ENCODE measurements around the gene CTNND2. TPM values are rescaled to one million over a fixed set of nuclear protein-coding genes. Genes with fewer than 3 reads are reported as not detected.

The CTNND2 gene
- total RNA-seq, 3 donors from 2014 or later (not counting 1 experiment from before 2014, with no cell fraction given): not detected

- ATAC-seq: no peak
- Histone ChIP-seq H3K27ac (ENCODE audit: low read length) (no peak overlapping the region), H3K4me3 (ENCODE audit: low read length) (no peak overlapping the region), H3K36me3 (ENCODE audit: control insufficient read depth, insufficient read depth, low read length) (no peaks in the 10 kb centered on the region), H3K9me3 (ENCODE audit: control insufficient read depth, insufficient read depth, low read length) (no peaks in the 10 kb centered on the region), H3K27me3 (ENCODE audit: control insufficient read depth, insufficient read depth, low read length) (no peaks in the 10 kb centered on the region), H3K4me1 (ENCODE audit: control insufficient read depth, insufficient read depth, low read length) (no peaks in the 10 kb centered on the region)
- no peak for TF ChIP-seq CTCF (IDR thresholded peaks at IDR 0.05)
- Mint-ChIP-seq H3K4me1 (no peaks in the 10 kb centered on the region), H3K9me3 (no peaks in the 10 kb centered on the region), H3K27me3 (ENCODE audit: low read depth in 2 of 2) (peaks cover 6 to 11% of the 10 kb centered on the region in 2 donors), H3K27ac (no peak overlapping the region), H3K36me3 (no peaks in the 10 kb centered on the region), H3K4me3 (no peak overlapping the region)
- no peak for DNase-seq
- intact Hi-C loops (cut with micrococcal nuclease): no loop called here
- over 99% methylated on average over 8 of the region's 11 CpGs for WGBS (ENCODE audit: insufficient coverage)
Measured at GRCh38 chr5:10999714-11000113, 904.5 kb downstream of the CTNND2 start.

- Histone ChIP-seq H3K9me3 (ENCODE audit: control insufficient read depth, insufficient read depth, low read length) (no peaks in the 10 kb centered on the region), H3K36me3 (ENCODE audit: control insufficient read depth, insufficient read depth, low read length) (no peaks in the 10 kb centered on the region), H3K4me1 (ENCODE audit: control insufficient read depth, insufficient read depth, low read length) (no peaks in the 10 kb centered on the region), H3K27me3 (ENCODE audit: control insufficient read depth, insufficient read depth, low read length) (no peaks in the 10 kb centered on the region), H3K4me3 (ENCODE audit: low read length) (no peak overlapping the region), H3K27ac (ENCODE audit: low read length) (no peak overlapping the region)
- intact Hi-C loops (cut with micrococcal nuclease): no loop called here
- H3K9me3 Mint-ChIP-seq: no peaks in the 10 kb centered on the region
- H3K27me3 Mint-ChIP-seq (ENCODE audit: low read depth in 2 of 2): peaks cover 3 to 12% of the 10 kb centered on the region in 2 donors
- ATAC-seq: no peak
- H3K36me3 Mint-ChIP-seq: no peaks in the 10 kb centered on the region
- WGBS (ENCODE audit: insufficient coverage): 90% methylated on average over 8 of the region's 8 CpGs
- TF ChIP-seq CTCF (IDR thresholded peaks at IDR 0.05): no peak
- no peak for DNase-seq
- no peaks in the 10 kb centered on the region for H3K4me1 Mint-ChIP-seq
- H3K27ac Mint-ChIP-seq: no peak overlapping the region
- no peak overlapping the region for H3K4me3 Mint-ChIP-seq
Measured at GRCh38 chr5:10995891-10996290, 908.4 kb downstream of the CTNND2 start.

GRCh38 chr5:10994091-10994986 lies 909.9 kb downstream of the CTNND2 start:
- Mint-ChIP-seq H3K36me3 (no peaks in the 10 kb centered on the region), H3K9me3 (no peaks in the 10 kb centered on the region), H3K27me3 (ENCODE audit: low read depth in 2 of 2) (peaks cover 7 to 15% of the 10 kb centered on the region in 2 donors), H3K27ac (no peak overlapping the region), H3K4me1 (no peaks in the 10 kb centered on the region), H3K4me3 (no peak overlapping the region)
- Histone ChIP-seq H3K4me3 (ENCODE audit: low read length) (no peak overlapping the region), H3K9me3 (ENCODE audit: control insufficient read depth, insufficient read depth, low read length) (no peaks in the 10 kb centered on the region), H3K27ac (ENCODE audit: low read length) (no peak overlapping the region), H3K27me3 (ENCODE audit: control insufficient read depth, insufficient read depth, low read length) (no peaks in the 10 kb centered on the region), H3K36me3 (ENCODE audit: control insufficient read depth, insufficient read depth, low read length) (no peaks in the 10 kb centered on the region), H3K4me1 (ENCODE audit: control insufficient read depth, insufficient read depth, low read length) (no peaks in the 10 kb centered on the region)
- intact Hi-C loops (cut with micrococcal nuclease): no loop called here
- TF ChIP-seq CTCF (IDR thresholded peaks at IDR 0.05): no peak
- ATAC-seq (no peak), DNase-seq (no peak)
- 95% methylated on average over 10 of the region's 30 CpGs for WGBS (ENCODE audit: insufficient coverage)
